Astrocyte (in vitro differentiated cells and primary cell): Measurements from ENCODE around the gene LGR4. TPM values are rescaled to one million over a fixed set of nuclear protein-coding genes. Genes with fewer than 3 reads are reported as not detected.

Experiments
- DNase-seq: peaks from one replicate; pipeline ENCODE4 v3.0.0-alpha.2; 2010; ENCODE audit warnings: low read depth
- FAIRE-seq: peaks from 2 replicates; lab custom pipeline; 2011; peaks lifted over from hg19 to GRCh38; lab: Jason Lieb, UNC
- H2AFZ ChIP-seq: 2 replicates; pipeline ENCODE4 v1.6.0; 2012; ENCODE audit warnings: low read depth, low read length, inconsistent platforms
- H3K27ac ChIP-seq: 2 replicates; pipeline ENCODE4 v1.5.1; 2011; ENCODE audit warnings: low read depth, low read length, inconsistent platforms
- H3K27me3 ChIP-seq: 2 replicates; pipeline ENCODE4 v1.6.0; 2011; ENCODE audit warnings: low read length, inconsistent platforms; ENCODE audit not compliant: insufficient read depth
- H3K36me3 ChIP-seq: 2 replicates; pipeline ENCODE4 v1.5.1; 2011; ENCODE audit warnings: low read length, inconsistent platforms; ENCODE audit not compliant: insufficient read depth
- H3K4me1 ChIP-seq: 2 replicates; pipeline ENCODE4 v1.5.1; 2011; ENCODE audit warnings: low read length, inconsistent platforms; ENCODE audit not compliant: insufficient read depth
- H3K4me2 ChIP-seq: 2 replicates; pipeline ENCODE4 v1.6.0; 2012; ENCODE audit warnings: low read length, inconsistent platforms
- H3K4me3 ChIP-seq: 2 replicates; pipeline ENCODE4 v1.5.1; 2011; ENCODE audit warnings: low read depth, mild to moderate bottlenecking, low read length, inconsistent platforms; ENCODE audit not compliant: insufficient read depth
- H3K79me2 ChIP-seq: 2 replicates; pipeline ENCODE4 v1.6.0; 2012; ENCODE audit warnings: mild to moderate bottlenecking, low read length, inconsistent platforms; ENCODE audit not compliant: insufficient read depth
- H3K9ac ChIP-seq: 2 replicates; pipeline ENCODE4 v1.6.0; 2012; ENCODE audit warnings: mild to moderate bottlenecking, low read length, inconsistent platforms
- H3K9me3 ChIP-seq: 2 replicates; pipeline ENCODE4 v1.5.1; 2012; ENCODE audit warnings: low read depth, mild to moderate bottlenecking, low read length, inconsistent platforms; ENCODE audit not compliant: insufficient read depth
- H4K20me1 ChIP-seq: 2 replicates; pipeline ENCODE4 v1.6.0; 2012; ENCODE audit warnings: low read length, inconsistent platforms; ENCODE audit not compliant: insufficient read depth
- H3K27ac Mint-ChIP-seq: one replicate; pipeline ENCODE4 v1.8.0; 2021; ENCODE audit warnings: mild to moderate bottlenecking, mixed read lengths; ENCODE audit not compliant: unreplicated experiment
- H3K27me3 Mint-ChIP-seq: one replicate; pipeline ENCODE4 v1.8.0; 2021; ENCODE audit warnings: low read depth, mixed read lengths; ENCODE audit not compliant: unreplicated experiment
- H3K36me3 Mint-ChIP-seq: one replicate; pipeline ENCODE4 v1.8.0; 2021; ENCODE audit warnings: low read depth, mixed read lengths; ENCODE audit not compliant: unreplicated experiment
- H3K4me1 Mint-ChIP-seq: one replicate; pipeline ENCODE4 v1.8.0; 2021; ENCODE audit warnings: low read depth, mixed read lengths; ENCODE audit not compliant: unreplicated experiment
- H3K4me3 Mint-ChIP-seq: one replicate; pipeline ENCODE4 v1.8.0; 2021; ENCODE audit warnings: mild to moderate bottlenecking, moderate library complexity, mixed read lengths; ENCODE audit not compliant: unreplicated experiment
- H3K9me3 Mint-ChIP-seq: one replicate; pipeline ENCODE4 v1.8.0; 2021; ENCODE audit warnings: mild to moderate bottlenecking, mixed read lengths; ENCODE audit not compliant: unreplicated experiment
- EZH2 ChIP-seq: IDR thresholded peaks from 2 replicates; pipeline ENCODE4 v1.6.1; 2012; ENCODE audit warnings: mild to moderate bottlenecking, low read length, inconsistent platforms; ENCODE audit not compliant: insufficient read depth
- total RNA-seq: library from RNA; stranded (reverse); gene quantifications from 2 replicates; pipeline ENCODE4 v1.2.1, GENCODE V29; 2021
- TF ChIP-seq, protein P1 (sequence below): IDR thresholded peaks from 2 replicates; pipeline ENCODE4 v1.5.1; 2011; ENCODE audit warnings: low read depth, mild to moderate bottlenecking, inconsistent platforms, low read length, moderate library complexity; ENCODE audit not compliant: insufficient read depth

LGR4 gene
- total RNA-seq, 1 donor from 2014 or later, result 50.0 TPM

DNA sequence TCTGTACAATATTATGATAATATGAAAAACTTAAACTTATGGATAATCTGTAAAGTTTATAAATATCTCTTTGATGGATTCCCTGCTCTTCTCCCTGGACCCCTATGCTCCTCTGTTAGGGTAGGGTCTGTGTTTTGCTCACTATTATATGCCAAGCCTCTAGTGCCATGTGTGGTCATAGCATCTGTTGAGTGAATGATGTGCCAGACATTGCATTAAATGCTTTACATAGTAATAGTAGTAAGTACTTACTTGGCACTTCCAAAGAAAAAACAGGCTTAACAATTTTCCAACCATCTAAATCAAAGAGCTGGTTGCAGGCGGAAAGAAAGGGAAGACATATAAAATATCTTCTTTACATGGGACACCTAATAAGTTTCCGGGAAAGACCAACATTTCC lies 46.8 kb downstream of the LGR4 start:
- Mint-ChIP-seq H3K4me3 (no peak overlapping the region), H3K36me3 (peaks cover 5% of the 10 kb centered on the region), H3K9me3 (no peaks in the 10 kb centered on the region), H3K4me1 (peaks cover 34% of the 10 kb centered on the region), H3K27ac (no peak overlapping the region), H3K27me3 (no peaks in the 10 kb centered on the region)
- H3K27me3 ChIP-seq, result no peaks in the 10 kb centered on the region
- no peak overlapping the region for H3K9ac ChIP-seq
- FAIRE-seq (no peak), DNase-seq (no peak)
- peaks cover 26% of the 10 kb centered on the region for H3K4me1 ChIP-seq
- H2AFZ ChIP-seq, result no peak overlapping the region
- no peaks in the 10 kb centered on the region for H3K9me3 ChIP-seq
- no peak overlapping the region for H3K4me3 ChIP-seq
- peaks cover 36% of the 10 kb centered on the region for H4K20me1 ChIP-seq
- TF ChIP-seq EZH2, result no peak
- TF ChIP-seq, protein P1, sequence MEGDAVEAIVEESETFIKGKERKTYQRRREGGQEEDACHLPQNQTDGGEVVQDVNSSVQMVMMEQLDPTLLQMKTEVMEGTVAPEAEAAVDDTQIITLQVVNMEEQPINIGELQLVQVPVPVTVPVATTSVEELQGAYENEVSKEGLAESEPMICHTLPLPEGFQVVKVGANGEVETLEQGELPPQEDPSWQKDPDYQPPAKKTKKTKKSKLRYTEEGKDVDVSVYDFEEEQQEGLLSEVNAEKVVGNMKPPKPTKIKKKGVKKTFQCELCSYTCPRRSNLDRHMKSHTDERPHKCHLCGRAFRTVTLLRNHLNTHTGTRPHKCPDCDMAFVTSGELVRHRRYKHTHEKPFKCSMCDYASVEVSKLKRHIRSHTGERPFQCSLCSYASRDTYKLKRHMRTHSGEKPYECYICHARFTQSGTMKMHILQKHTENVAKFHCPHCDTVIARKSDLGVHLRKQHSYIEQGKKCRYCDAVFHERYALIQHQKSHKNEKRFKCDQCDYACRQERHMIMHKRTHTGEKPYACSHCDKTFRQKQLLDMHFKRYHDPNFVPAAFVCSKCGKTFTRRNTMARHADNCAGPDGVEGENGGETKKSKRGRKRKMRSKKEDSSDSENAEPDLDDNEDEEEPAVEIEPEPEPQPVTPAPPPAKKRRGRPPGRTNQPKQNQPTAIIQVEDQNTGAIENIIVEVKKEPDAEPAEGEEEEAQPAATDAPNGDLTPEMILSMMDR, result no peak
- peaks cover 83% of the 10 kb centered on the region for H3K79me2 ChIP-seq
- H3K36me3 ChIP-seq, result no peaks in the 10 kb centered on the region
- H3K4me2 ChIP-seq, result no peak overlapping the region
- no peak overlapping the region for H3K27ac ChIP-seq

DNA sequence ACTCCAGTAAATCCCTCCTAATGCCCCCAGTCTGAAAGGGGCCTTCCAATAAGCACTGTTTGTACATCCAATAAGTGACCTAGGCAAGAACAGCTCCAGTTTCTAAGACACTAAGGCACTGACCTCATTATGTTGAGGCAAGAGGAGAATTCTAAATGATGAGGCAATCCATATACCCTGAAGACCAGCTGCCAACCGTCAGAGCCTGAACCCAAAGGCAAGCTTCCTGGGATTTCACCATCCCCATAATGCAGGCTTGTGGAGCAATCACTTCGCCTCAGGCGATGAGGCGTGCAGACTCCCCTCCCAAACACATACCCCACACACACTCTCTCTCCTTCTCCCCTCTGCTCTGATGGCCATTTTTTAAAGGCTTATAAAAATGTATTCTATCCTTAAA lies 49.5 kb downstream of the LGR4 start:
- H3K4me1 Mint-ChIP-seq, result peaks cover 46% of the 10 kb centered on the region
- H3K27ac ChIP-seq, result no peak overlapping the region
- no peaks in the 10 kb centered on the region for H3K27me3 ChIP-seq
- TF ChIP-seq, protein P1, result no peak
- no peak for TF ChIP-seq EZH2
- peak overlapping the region; percentile 59 for H3K27ac Mint-ChIP-seq
- no peak overlapping the region for H3K9ac ChIP-seq
- H3K9me3 Mint-ChIP-seq, result no peaks in the 10 kb centered on the region
- no peaks in the 10 kb centered on the region for H3K27me3 Mint-ChIP-seq
- H3K36me3 Mint-ChIP-seq, result peaks cover 5% of the 10 kb centered on the region
- peaks cover 83% of the 10 kb centered on the region for H3K79me2 ChIP-seq
- H4K20me1 ChIP-seq, result peaks cover 32% of the 10 kb centered on the region
- H2AFZ ChIP-seq, result no peak overlapping the region
- DNase-seq (peak; percentile 55), FAIRE-seq (no peak)
- H3K4me3 Mint-ChIP-seq, result no peak overlapping the region
- H3K36me3 ChIP-seq, result no peaks in the 10 kb centered on the region
- no peaks in the 10 kb centered on the region for H3K9me3 ChIP-seq
- peaks cover 15% of the 10 kb centered on the region for H3K4me1 ChIP-seq
- no peak overlapping the region for H3K4me3 ChIP-seq
- no peak overlapping the region for H3K4me2 ChIP-seq

DNA sequence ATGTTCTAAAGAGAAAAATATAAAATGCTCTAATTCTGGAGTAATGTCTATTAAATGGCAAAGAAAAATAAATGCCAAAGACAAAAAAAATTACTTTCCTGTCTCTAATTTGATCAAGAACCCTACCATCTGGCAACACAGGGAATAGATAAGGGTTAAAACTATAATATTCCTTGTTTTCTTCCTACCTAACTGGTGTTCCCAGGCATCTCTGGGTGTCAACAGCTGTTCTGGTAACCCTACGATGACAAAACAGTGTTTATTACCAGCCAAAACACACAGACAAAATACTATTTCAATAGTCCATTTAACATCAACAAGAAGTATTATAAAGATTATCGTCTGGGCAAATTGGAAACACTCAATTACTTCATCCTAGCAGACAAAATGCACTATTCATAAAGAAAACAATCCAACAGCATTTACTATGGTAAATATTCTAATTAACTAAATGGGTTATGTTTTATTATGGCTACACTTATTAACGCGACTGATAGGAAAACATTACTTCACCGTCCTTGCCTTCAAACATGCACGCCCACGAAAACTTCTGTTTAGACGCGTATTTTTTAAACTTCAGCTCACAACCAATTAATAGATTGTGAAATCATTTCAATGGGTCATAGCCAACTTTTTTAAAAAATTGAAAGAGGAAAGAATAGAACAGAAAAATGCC lies 50.6 kb downstream of the LGR4 start:
- Histone ChIP-seq H3K4me3 (no peak overlapping the region), H4K20me1 (peaks cover 32% of the 10 kb centered on the region), H3K36me3 (no peaks in the 10 kb centered on the region), H3K27ac (no peak overlapping the region), H3K4me2 (no peak overlapping the region), H3K4me1 (peaks cover 4% of the 10 kb centered on the region), H3K9me3 (no peaks in the 10 kb centered on the region), H3K79me2 (peaks cover 89% of the 10 kb centered on the region), H2AFZ (no peak overlapping the region), H3K27me3 (no peaks in the 10 kb centered on the region), H3K9ac (no peak overlapping the region)
- H3K36me3 Mint-ChIP-seq, result peaks cover 5% of the 10 kb centered on the region
- no peaks in the 10 kb centered on the region for H3K27me3 Mint-ChIP-seq
- no peak overlapping the region for H3K4me3 Mint-ChIP-seq
- no peak overlapping the region for H3K27ac Mint-ChIP-seq
- DNase-seq (no peak), FAIRE-seq (peak; percentile 29)
- no peaks in the 10 kb centered on the region for H3K9me3 Mint-ChIP-seq
- no peak for TF ChIP-seq EZH2
- TF ChIP-seq, protein P1, result no peak
- H3K4me1 Mint-ChIP-seq, result peaks cover 39% of the 10 kb centered on the region
